Measurements from ENCODE around the gene OR2B2.

Gene OR2B2

GRCh38 chr6:27889628-27890444 lies 22.4 kb downstream of the OR2B2 start:
- no peak for DNase-seq (ENCODE audit: low spot score)
- TF ChIP-seq CTCF (IDR thresholded peaks at IDR 0.05; ENCODE audit: borderline replicate concordance, control extremely low read depth, extremely low read depth, insufficient read depth, missing control alignments): no peak
- in situ Hi-C loops (cut with MboI; ENCODE audit: low sequenced_read_pairs, unreplicated experiment): loop anchor here (10.0 kb wide), 2 partner anchors 465 to 735 kb away; no protein-coding TSS in a partner anchor

- in situ Hi-C loops (cut with MboI; ENCODE audit: low sequenced_read_pairs, unreplicated experiment): no loop called here
- no peak for TF ChIP-seq CTCF (IDR thresholded peaks at IDR 0.05; ENCODE audit: borderline replicate concordance, control extremely low read depth, extremely low read depth, insufficient read depth, missing control alignments)
- no peak for DNase-seq (ENCODE audit: low spot score)
Measured at GRCh38 chr6:27889275-27889627, 22.9 kb downstream of the OR2B2 start.

GRCh38 chr6:27888566-27888965 lies 23.6 kb downstream of the OR2B2 start:
- no peak for DNase-seq (ENCODE audit: low spot score)
- TF ChIP-seq CTCF (IDR thresholded peaks at IDR 0.05; ENCODE audit: borderline replicate concordance, control extremely low read depth, extremely low read depth, insufficient read depth, missing control alignments): no peak
- in situ Hi-C loops (cut with MboI; ENCODE audit: low sequenced_read_pairs, unreplicated experiment): no loop called here

GRCh38 chr6:27886073-27886472 lies 26.1 kb downstream of the OR2B2 start:
- TF ChIP-seq CTCF (IDR thresholded peaks at IDR 0.05; ENCODE audit: borderline replicate concordance, control extremely low read depth, extremely low read depth, insufficient read depth, missing control alignments): no peak
- in situ Hi-C loops (cut with MboI; ENCODE audit: low sequenced_read_pairs, unreplicated experiment): no loop called here
- no peak for DNase-seq (ENCODE audit: low spot score)

- no peak for DNase-seq (ENCODE audit: low spot score)
- in situ Hi-C loops (cut with MboI; ENCODE audit: low sequenced_read_pairs, unreplicated experiment): no loop called here
- TF ChIP-seq CTCF (IDR thresholded peaks at IDR 0.05; ENCODE audit: borderline replicate concordance, control extremely low read depth, extremely low read depth, insufficient read depth, missing control alignments): no peak
Measured at GRCh38 chr6:27883136-27883535, 29.1 kb downstream of the OR2B2 start.

GRCh38 chr6:27882624-27883023 lies 29.6 kb downstream of the OR2B2 start:
- in situ Hi-C loops (cut with MboI; ENCODE audit: low sequenced_read_pairs, unreplicated experiment): no loop called here
- TF ChIP-seq CTCF (IDR thresholded peaks at IDR 0.05; ENCODE audit: borderline replicate concordance, control extremely low read depth, extremely low read depth, insufficient read depth, missing control alignments): no peak
- DNase-seq (ENCODE audit: low spot score): no peak
